Bladder microvascular endothelial cell (primary cell): ENCODE data around the gene KIF23. TPM values are rescaled to one million over a fixed set of nuclear protein-coding genes. Genes with fewer than 3 reads are reported as not detected.

ENCODE experiments used
- total RNA-seq: library from RNA; depleted of rRNA; stranded (reverse); fragments of >200 nt; gene quantifications from 2 replicates; pipeline ENCODE4 v1.2.3, GENCODE V29; 2014

The KIF23 gene
- 29.3 and 31.5 TPM in 2 replicates for total RNA-seq

GRCh38 chr15:69413822-69414700 lies at the start of gene KIF23:
KIF23 (plus strand) TSS chr15:69414349; CDS start chr15:69414466, 117 bp downstream.

GRCh38 chr15:69452692-69453521 lies 38.8 kb downstream of the KIF23 start, which contains the start of gene RPLP1:
RPLP1 (plus strand) TSS chr15:69452818; CDS start chr15:69452949, 131 bp downstream.

Other genes with a start within 250 kb of the KIF23 start
- under 0.01 and 0.06 TPM in 2 replicates for gene PAQR5, start 115.4 kb upstream of the KIF23 start, total RNA-seq
- 34.1 and 52.0 TPM in 2 replicates for gene RPLP1, start 38.5 kb downstream of the KIF23 start, total RNA-seq